Thyroid gland (tissue), 4 donors: ENCODE results near the gene TMEM200A. TPM values are rescaled to one million over a fixed set of nuclear protein-coding genes. Genes with fewer than 3 reads are reported as not detected.
"Not testable (repeated sequence)": the region's sequence is repeated elsewhere in the genome, so short reads cannot be mapped to it uniquely, and the experiment has no call there.

Experiments
- DNase-seq, 2 donors: peaks; one replicate each; pipeline ENCODE4 v3.0.0-alpha.2; 2019
- H3K27ac ChIP-seq, 3 donors: fragments of 200-600 bp; sonication (generic); 1 replicate in 2 of 3; 2 replicates in 1 of 3; pipeline ENCODE4 v1.5.1; 2016 to 2019; ENCODE audit warnings: mild to moderate bottlenecking in 1 of 3, moderate library complexity in 1 of 3
- H3K27me3 ChIP-seq: fragments of 200-600 bp; sonication (generic); one replicate; pipeline ENCODE4 v1.5.1; 2019
- H3K36me3 ChIP-seq, 2 donors: fragments of 200-600 bp; sonication (generic); one replicate each; pipeline ENCODE4 v1.5.1; 2016 to 2019
- H3K4me1 ChIP-seq, 2 donors: fragments of 200-600 bp; sonication (generic); one replicate each; pipeline ENCODE4 v1.5.1; 2017 to 2019
- H3K4me3 ChIP-seq, 3 donors: fragments of 200-600 bp; sonication (generic); replicated peaks in 1 of 3; 1 replicate in 2 of 3; 2 replicates in 1 of 3; pipeline ENCODE4 v1.5.1; 2016; ENCODE audit warnings: mild to moderate bottlenecking in 1 of 3
- H3K9me3 ChIP-seq: fragments of 200-600 bp; sonication (generic); one replicate; pipeline ENCODE4 v1.5.1; 2017
- POLR2A ChIP-seq, 2 donors: fragments of 450-650 bp; IDR thresholded peaks; one replicate each; pipeline ENCODE4 v1.6.1; 2017; ENCODE audit warnings: antibody characterized with exemption in 2 of 2, mild to moderate bottlenecking in 2 of 2, moderate library complexity in 1 of 2
- WGBS, 2 donors: methylation state at CpG; one replicate each; pipeline ENCODE4 v1.1.5; 2017; 5-methylcytosine and 5-hydroxymethylcytosine counted together
- intact Hi-C: fragments of 100-400 bp; cut with DNase I; formaldehyde crosslinking; loops from one replicate; pipeline ENCODE4 v1.15.1; 2023
- total RNA-seq, 4 donors: library from RNA; depleted of rRNA; stranded (reverse); fragments of >200 nt; gene quantifications; one replicate each; pipeline ENCODE4 v1.2.3, GENCODE V29; 2016
- TF ChIP-seq, protein P1 (sequence below), 6 experiments: fragments of 200-600 bp in 3 of 6; fragments of 450-650 bp in 3 of 6; sonication (generic) in 3 of 6; IDR thresholded peaks; one replicate each; pipeline ENCODE4 v1.5.1; 2016 to 2019; ENCODE audit warnings: antibody characterized with exemption in 6 of 6, mild to moderate bottlenecking in 2 of 6, inconsistent platforms in 1 of 6, moderate library complexity in 1 of 6

Gene TMEM200A
- total RNA-seq, 4 donors from 2014 or later = 2.1 to 4.6 (median 4.2) TPM

DNA sequence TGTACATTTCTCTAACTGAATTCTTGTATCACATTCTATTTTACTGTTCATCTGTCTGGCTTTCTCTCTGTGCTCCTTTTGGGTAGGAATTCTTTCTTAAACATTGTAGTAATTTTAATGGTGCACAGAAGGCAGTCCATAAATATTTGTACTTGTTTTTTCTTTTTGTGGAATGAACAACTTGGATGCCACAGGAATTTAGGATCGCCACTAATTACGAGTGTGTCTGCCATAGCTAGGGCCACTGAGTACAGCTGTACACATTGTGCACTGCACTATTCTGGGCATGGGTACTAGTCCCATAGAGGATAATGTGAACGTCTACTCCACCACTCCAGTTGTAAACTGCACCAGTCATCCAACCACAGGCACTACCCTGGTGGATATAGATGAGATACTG lies 39.3 kb upstream of the TMEM200A start:
- H3K27ac ChIP-seq = no peak overlapping the region
- no peaks in the 10 kb centered on the region for H3K9me3 ChIP-seq
- TF ChIP-seq, protein P1, sequence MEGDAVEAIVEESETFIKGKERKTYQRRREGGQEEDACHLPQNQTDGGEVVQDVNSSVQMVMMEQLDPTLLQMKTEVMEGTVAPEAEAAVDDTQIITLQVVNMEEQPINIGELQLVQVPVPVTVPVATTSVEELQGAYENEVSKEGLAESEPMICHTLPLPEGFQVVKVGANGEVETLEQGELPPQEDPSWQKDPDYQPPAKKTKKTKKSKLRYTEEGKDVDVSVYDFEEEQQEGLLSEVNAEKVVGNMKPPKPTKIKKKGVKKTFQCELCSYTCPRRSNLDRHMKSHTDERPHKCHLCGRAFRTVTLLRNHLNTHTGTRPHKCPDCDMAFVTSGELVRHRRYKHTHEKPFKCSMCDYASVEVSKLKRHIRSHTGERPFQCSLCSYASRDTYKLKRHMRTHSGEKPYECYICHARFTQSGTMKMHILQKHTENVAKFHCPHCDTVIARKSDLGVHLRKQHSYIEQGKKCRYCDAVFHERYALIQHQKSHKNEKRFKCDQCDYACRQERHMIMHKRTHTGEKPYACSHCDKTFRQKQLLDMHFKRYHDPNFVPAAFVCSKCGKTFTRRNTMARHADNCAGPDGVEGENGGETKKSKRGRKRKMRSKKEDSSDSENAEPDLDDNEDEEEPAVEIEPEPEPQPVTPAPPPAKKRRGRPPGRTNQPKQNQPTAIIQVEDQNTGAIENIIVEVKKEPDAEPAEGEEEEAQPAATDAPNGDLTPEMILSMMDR (IDR thresholded peaks at IDR 0.05) = no peak
- no peak for TF ChIP-seq POLR2A (IDR thresholded peaks at IDR 0.05)
- no peak for DNase-seq
- H3K4me1 ChIP-seq = no peaks in the 10 kb centered on the region
- WGBS, 2 donors = 83 to 85% methylated on average over 3 of the region's 3 CpGs
- intact Hi-C loops = loop anchor here (10.0 kb wide), 1 partner anchor 518 kb away; no protein-coding TSS in a partner anchor
- H3K27me3 ChIP-seq = no peaks in the 10 kb centered on the region
- no peak overlapping the region for H3K4me3 ChIP-seq
- no peaks in the 10 kb centered on the region for H3K36me3 ChIP-seq

DNA sequence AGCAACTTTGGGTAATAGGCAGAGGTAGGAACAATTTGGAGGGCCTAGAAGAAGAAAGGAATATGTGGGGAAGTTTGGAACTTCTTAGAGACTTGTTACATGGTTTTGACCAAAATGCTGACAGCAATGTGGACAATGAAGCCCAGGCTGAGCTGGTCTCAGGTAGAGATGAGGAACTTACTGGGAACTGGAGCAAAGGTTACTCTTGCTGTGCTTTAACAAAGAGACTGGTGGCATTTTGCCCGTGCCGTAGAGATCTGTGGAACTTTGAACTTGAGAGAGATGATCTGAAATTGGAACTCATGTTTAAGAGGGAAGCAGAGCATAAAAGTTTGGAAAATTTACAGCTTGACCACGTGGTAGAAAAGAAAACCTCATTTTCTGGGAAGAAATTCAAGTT lies 28.3 kb upstream of the TMEM200A start:
- Histone ChIP-seq H3K36me3 (no peaks in the 10 kb centered on the region), H3K9me3 (no peaks in the 10 kb centered on the region), H3K27me3 (no peaks in the 10 kb centered on the region), H3K4me3 (no peak overlapping the region), H3K4me1 (no peaks in the 10 kb centered on the region), H3K27ac (no peak overlapping the region)
- no peak for TF ChIP-seq POLR2A (IDR thresholded peaks at IDR 0.05)
- WGBS, 2 donors = 59 to 60% methylated on average over 3 of the region's 3 CpGs
- intact Hi-C loops = no loop called here
- DNase-seq = no peak

DNA sequence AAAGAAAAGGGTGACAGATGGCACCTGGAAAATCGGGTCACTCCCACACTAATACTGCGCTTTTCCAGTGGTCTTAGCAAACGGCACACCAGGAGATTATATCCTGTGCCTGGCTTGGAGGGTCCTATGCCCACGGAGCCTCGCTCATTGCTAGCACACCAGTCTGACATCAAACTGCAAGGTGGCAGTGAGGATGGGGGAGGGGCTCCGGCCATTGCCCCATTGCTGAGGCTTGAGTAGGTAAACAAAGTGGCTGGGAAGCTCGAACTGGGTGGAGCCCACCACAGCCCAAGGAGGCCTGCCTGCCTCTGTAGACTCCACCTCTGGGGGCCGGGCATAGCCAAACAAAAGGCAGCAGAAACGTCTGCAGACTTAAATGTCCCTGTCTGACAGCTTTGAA lies 19.5 kb upstream of the TMEM200A start:
- H3K27ac ChIP-seq, H3K27me3 ChIP-seq, H3K4me3 ChIP-seq, H3K4me1 ChIP-seq, H3K9me3 ChIP-seq, intact Hi-C loops, DNase-seq, H3K36me3 ChIP-seq: not testable (repeated sequence)
- WGBS, 2 donors = 87 to 89% methylated on average over 7 to 9 of the region's 9 CpGs

DNA sequence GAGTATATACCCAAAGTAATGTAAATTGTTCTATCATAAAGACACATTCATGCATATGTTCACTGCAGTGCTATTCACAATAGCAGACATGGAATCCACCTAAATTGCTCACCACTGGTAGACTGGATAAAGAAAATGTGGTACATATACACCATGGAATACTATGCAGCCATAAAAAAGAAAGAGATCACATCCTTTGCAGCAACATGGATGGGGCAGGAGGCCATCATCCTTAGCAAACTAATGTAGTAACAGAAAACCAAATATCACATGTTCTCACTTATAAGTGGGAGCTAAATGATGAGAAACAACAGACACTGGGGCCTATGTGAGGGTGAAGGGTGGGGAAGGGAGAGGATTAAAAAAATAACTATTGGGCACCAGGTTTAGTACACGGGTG lies 11.5 kb upstream of the TMEM200A start:
- Histone ChIP-seq H3K9me3 (no peaks in the 10 kb centered on the region), H3K4me1 (no peaks in the 10 kb centered on the region)

DNA sequence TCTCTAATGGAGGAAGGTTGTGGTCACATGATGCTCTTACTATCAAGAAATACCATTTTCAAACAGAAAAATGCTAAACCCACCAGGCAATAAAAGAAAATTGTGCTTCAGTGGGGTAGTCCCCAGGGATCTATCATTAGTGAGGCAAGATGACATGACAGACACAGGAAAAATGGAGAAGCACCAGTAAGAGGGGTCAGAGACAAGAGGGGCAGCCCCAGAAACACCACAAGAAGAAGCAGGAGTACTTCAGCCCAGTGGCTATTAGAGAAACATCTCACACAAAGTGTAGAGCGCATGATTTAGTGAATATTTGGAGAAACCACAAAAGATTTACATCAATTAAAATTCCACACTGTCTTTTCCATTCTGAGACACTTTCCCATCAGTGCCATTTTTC lies 10.2 kb upstream of the TMEM200A start:
- intact Hi-C loops = no loop called here
- WGBS, 2 donors = 95 to 96% methylated on average over 1 of the region's 1 CpG

More for the DNA sequence above, 11.5 kb upstream of the TMEM200A start:
- Histone ChIP-seq H3K4me3 (no peak overlapping the region), H3K27ac (no peak overlapping the region), H3K36me3 (no peaks in the 10 kb centered on the region), H3K27me3 (no peaks in the 10 kb centered on the region)
- DNase-seq = no peak
- no peak for TF ChIP-seq POLR2A (IDR thresholded peaks at IDR 0.05)
- TF ChIP-seq, protein P1 (IDR thresholded peaks at IDR 0.05) = no peak
- intact Hi-C loops = no loop called here
- 78 to 88% methylated on average over 1 of the region's 1 CpG for WGBS, 2 donors

DNA sequence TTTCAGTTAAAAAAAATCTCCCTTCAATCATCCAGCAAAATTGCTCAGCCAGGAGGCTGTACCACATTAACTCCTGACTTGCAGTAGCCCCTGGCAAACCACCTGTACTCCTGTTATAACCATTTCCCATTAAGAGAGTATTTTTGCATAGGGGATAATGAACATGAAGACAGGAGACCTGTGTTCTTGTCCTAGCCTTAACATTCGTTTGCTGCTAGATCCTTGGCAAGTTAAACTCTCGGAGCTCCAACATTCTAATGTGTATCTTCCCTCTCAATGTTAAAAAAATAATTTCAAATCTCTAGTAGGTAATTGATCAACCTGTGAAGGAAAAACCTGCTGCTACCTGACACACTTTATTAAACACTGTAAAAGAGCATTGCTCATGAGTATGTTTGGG lies 8.4 kb upstream of the TMEM200A start:
- Histone ChIP-seq H3K27me3 (no peaks in the 10 kb centered on the region), H3K36me3 (no peaks in the 10 kb centered on the region), H3K4me3 (no peak overlapping the region), H3K9me3 (no peaks in the 10 kb centered on the region), H3K27ac (no peak overlapping the region), H3K4me1 (no peaks in the 10 kb centered on the region)
- TF ChIP-seq POLR2A (IDR thresholded peaks at IDR 0.05) = no peak
- TF ChIP-seq, protein P1 (IDR thresholded peaks at IDR 0.05) = no peak
- WGBS, 2 donors = 39 to 40% methylated on average over 2 of the region's 2 CpGs
- intact Hi-C loops = no loop called here
- DNase-seq = no peak

More for the DNA sequence above, 10.2 kb upstream of the TMEM200A start:
- TF ChIP-seq, protein P1 (IDR thresholded peaks at IDR 0.05) = no peak
- no peak for TF ChIP-seq POLR2A (IDR thresholded peaks at IDR 0.05)
- no peak overlapping the region for H3K27ac ChIP-seq
- H3K9me3 ChIP-seq = no peaks in the 10 kb centered on the region
- H3K4me3 ChIP-seq = no peak overlapping the region
- no peaks in the 10 kb centered on the region for H3K4me1 ChIP-seq
- H3K36me3 ChIP-seq = no peaks in the 10 kb centered on the region
- no peak for DNase-seq
- H3K27me3 ChIP-seq = no peaks in the 10 kb centered on the region
